GM12874 (cell line): Measurements from ENCODE around the gene SMIM38.

Source experiments
- TF ChIP-seq, protein P1 (sequence below): IDR thresholded peaks from 2 replicates; pipeline ENCODE4 v1.5.1; 2011; ENCODE audit warnings: low read depth, mild to moderate bottlenecking, control low read depth, low read length, moderate library complexity; ENCODE audit not compliant: insufficient read depth

Gene SMIM38

DNA sequence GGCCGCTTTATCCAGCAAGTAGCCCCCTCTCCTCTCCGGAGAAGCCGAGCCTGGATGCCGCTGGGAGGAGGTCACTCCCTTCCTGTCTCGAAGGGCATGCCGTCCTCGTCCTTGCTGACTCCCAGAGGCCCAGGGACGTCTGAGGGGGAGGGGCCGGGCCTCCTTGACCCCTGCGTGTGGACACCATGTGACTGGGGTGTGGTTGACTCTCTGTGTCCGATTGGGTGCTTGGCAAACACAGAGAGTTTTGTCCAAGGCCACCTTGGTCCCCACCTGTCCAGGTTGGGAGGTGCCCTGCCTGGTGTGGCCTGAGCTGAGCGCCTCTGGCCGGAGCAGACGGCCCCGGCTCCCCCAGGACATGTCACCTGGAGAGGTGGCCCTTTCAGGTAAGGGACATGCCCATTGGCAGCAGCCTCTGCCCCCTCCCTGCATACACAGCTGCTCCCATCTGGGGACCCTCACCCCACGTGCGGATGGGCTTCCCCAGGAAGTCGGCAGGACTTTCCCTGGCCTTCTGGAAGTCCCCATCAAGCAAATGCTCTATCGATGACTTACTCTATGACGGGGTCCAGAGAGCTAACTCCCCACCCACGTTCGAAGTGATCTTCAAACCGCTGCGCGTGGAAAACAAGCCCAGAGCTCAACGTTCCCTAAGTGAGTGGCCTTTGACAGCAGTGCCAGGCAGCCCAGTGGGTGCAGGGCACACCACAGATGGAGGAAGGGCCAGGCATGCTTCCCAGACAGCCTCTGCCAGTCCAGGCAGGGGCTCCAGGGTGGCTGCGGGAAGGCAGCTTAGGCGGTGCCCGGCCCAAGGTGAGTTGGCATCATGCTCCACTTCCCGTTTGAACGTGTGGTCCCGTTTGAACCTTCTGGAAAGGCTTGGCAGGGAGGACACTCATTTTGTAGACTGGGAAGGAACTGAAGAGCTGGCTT, at the start of gene SMIM38:
Gene SMIM38, plus strand, starts transcription at position 634 of the 933 bp plus-strand sequence. CDS start 1,912 bp downstream, outside the sequence.
- TF ChIP-seq, protein P1, sequence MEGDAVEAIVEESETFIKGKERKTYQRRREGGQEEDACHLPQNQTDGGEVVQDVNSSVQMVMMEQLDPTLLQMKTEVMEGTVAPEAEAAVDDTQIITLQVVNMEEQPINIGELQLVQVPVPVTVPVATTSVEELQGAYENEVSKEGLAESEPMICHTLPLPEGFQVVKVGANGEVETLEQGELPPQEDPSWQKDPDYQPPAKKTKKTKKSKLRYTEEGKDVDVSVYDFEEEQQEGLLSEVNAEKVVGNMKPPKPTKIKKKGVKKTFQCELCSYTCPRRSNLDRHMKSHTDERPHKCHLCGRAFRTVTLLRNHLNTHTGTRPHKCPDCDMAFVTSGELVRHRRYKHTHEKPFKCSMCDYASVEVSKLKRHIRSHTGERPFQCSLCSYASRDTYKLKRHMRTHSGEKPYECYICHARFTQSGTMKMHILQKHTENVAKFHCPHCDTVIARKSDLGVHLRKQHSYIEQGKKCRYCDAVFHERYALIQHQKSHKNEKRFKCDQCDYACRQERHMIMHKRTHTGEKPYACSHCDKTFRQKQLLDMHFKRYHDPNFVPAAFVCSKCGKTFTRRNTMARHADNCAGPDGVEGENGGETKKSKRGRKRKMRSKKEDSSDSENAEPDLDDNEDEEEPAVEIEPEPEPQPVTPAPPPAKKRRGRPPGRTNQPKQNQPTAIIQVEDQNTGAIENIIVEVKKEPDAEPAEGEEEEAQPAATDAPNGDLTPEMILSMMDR, result no peak

DNA sequence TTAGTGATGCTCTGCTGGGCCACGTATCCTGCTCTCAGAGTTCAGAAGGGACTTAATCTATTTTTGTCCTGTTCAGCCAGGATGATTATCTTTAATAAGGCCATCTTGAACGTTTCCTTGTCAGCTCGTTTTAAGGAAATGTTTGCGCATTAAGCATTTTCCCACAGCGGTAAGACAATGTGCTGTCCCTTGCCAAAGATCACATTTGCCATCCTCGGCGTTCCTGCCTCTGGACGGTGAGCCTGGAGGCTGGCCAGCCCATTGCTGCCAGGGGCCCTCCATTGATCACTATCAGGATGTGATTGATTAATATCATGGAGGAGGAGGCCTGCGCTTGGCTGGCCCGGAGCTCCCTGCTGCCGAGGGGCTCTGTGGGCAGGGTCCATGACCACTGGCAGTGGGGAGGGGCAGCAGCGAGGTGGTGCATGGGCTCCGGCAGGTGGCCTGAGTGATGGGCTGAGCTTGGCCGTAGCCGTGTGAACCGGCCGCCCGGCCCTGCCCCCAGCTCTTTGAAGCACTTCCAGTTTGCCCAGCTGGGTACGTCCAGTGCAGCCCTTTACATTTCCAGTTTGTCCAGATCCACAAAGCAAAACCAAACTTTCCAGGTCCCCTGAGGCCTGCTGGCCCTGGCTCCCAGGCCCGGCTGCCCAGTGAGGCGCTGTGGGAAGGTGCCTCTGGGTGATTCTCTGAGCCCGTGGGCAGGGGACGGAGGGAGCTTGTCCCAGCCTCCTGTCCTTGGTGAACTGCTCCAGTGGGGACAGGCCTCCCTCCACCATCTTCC, 49.5 kb upstream of the SMIM38 start:
- TF ChIP-seq, protein P1, result no peak

DNA sequence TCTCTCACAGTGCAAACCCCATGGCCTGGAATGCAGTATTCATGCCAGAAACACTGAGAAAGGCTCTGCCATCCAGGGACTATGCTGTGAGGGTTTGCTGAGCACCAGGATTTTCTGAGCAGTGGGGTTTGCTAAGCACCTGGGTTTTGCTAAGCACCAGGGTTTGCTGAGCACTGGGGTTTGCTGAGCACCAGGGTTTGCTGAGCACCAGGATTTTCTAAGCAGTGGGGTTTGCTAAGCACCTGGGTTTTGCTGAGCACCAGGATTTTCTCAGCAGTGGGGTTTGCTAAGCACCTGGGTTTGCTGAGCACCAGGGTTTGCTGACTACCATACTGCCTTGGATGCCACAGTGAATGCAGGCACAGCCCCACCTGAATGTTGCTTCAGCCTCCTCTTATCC, 48.3 kb upstream of the SMIM38 start:
- TF ChIP-seq, protein P1, result no peak

DNA sequence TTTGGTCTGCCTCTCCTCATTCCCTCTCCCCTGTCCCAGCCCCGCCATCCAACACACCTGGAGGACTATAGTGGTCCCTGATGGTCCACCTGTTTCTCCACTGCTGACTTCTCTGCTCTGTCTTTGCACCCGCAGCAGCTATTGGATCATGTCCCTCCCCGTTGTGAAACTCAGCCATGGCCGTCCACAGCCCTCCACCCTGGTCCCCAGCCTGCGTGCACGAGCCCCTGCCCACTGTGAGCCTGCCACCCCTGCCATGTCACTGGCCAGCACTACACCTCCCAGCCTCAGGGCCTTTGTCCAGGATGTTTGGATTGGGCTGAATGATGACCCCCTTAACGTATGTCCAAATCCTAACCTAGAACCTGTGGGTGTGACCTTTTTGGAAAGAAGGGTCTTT, 47.7 kb upstream of the SMIM38 start:
- TF ChIP-seq, protein P1, result no peak

DNA sequence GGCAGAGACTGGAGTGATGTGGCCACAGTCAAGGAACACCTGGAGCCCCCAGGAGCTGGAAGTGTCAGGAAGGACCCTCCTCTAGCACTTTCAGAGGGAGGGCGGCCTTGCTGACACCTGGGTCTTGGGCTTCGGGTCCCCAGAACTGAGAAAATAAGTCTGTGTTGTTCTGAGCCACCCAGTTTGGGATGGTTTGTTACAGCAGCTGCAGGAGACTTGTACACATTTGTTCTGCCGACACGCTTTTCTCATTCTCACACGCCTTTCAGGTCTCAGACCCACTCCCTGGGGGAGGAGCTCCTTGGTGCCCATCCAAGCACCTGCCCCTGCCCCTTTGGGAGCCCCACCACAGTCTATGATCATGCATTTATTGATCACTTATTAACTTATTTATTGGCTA, 47.2 kb upstream of the SMIM38 start:
- TF ChIP-seq, protein P1, result no peak

DNA sequence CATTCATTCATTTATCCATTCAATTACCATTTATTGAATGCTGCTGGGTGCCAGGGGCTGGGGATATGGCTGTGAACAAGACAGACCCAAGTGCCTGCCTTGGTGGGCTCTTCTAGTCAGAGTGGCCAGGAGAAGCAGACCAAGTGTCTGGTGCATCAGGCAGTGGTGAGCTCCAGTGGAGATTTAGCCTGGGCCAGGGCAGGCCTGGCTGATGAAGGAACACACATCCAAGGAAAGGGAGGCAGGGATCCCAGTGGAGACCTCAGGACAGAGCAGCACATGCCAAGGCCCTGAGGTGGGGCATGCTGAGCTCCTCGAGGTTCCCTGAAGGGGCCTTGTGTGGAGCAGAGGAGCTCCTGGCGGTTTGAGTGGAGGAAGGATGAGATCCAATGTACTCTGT, 46.6 kb upstream of the SMIM38 start:
- TF ChIP-seq, protein P1, result no peak

DNA sequence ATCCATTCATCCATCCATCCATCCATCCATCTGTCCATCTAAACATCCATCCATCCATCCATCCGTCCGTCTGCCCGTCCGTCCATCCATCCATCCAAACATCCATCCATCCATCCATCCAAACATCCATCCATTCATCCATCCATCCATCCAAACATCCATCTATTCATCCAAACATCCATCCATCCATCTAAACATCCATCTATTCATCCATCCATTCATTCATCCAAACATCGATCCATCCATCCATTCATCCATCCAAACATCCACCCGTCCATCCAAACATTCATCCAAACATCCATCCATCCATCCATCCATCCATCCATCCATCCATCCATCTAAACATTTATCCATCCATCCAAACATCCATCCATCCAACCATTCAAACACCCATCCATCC, 45.3 kb upstream of the SMIM38 start:
- TF ChIP-seq, protein P1, result no peak
